ENCODE results near the gene PRSS36. TPM values are rescaled to one million over a fixed set of nuclear protein-coding genes. Genes with fewer than 3 reads are reported as not detected.
"Not testable (repeated sequence)": the region's sequence is repeated elsewhere in the genome, so short reads cannot be mapped to it uniquely, and the experiment has no call there.

The PRSS36 gene
- total and polyA plus RNA-seq, 12 donors = 0.30 to 3.4 (median 1.3) TPM

GRCh38 chr16:31196324-31197088 lies 46.6 kb upstream of the PRSS36 start:
- no peak for DNase-seq
- Histone ChIP-seq H3K36me3 (peaks cover 0 to 89% (median 38%) of the 10 kb centered on the region in 9 donors), H3K27me3 (no peaks in the 10 kb centered on the region), H3K27ac (no peak overlapping the region), H3K9me3 (no peaks in the 10 kb centered on the region), H3K4me1 (peaks cover 0 to 27% (median 4%) of the 10 kb centered on the region in 9 donors), H3K4me3 (no peak overlapping the region)
- 88 to 90% methylated on average over 17 of the region's 17 CpGs for WGBS, 2 donors
- ATAC-seq = no peak
- TF ChIP-seq CTCF (IDR thresholded peaks at IDR 0.05) = no peak
- intact Hi-C loops (cut with DNase I) = no loop called here

- Histone ChIP-seq H3K4me1 (peaks cover 0 to 21% (median 0%) of the 10 kb centered on the region in 9 donors), H3K36me3 (peaks cover 0 to 95% (median 43%) of the 10 kb centered on the region in 9 donors)
- H3K27ac ChIP-seq; intact Hi-C loops (cut with DNase I); H3K9me3 ChIP-seq; DNase-seq; ATAC-seq; H3K4me3 ChIP-seq; H3K27me3 ChIP-seq: not testable (repeated sequence)
- 97 to 99% methylated on average over 11 of the region's 11 CpGs for WGBS, 2 donors
These were observed 46.0 kb upstream of the PRSS36 start for GRCh38 chr16:31195861-31196260.

- H3K27ac ChIP-seq = no peak overlapping the region
- no peak overlapping the region for H3K4me3 ChIP-seq
- DNase-seq (no peak), ATAC-seq (no peak)
- peaks cover 0 to 11% (median 0%) of the 10 kb centered on the region in 9 donors for H3K4me1 ChIP-seq
- peaks cover 0 to 96% (median 52%) of the 10 kb centered on the region in 9 donors for H3K36me3 ChIP-seq
- no peaks in the 10 kb centered on the region for H3K27me3 ChIP-seq
- intact Hi-C loops (cut with DNase I) = no loop called here
- H3K9me3 ChIP-seq = no peaks in the 10 kb centered on the region
- WGBS, 2 donors = 84 to 89% methylated on average over 7 of the region's 7 CpGs
- TF ChIP-seq CTCF (IDR thresholded peaks at IDR 0.05) = no peak
These were observed 45.0 kb upstream of the PRSS36 start for GRCh38 chr16:31194898-31195297.

GRCh38 chr16:31193874-31194273 lies 44.0 kb upstream of the PRSS36 start:
- TF ChIP-seq CTCF (IDR thresholded peaks at IDR 0.05) = no peak
- intact Hi-C loops (cut with DNase I) = no loop called here
- H3K36me3 ChIP-seq = peaks cover 0 to 99% (median 63%) of the 10 kb centered on the region in 9 donors

More at GRCh38 chr16:31193874-31194273, 44.0 kb upstream of the PRSS36 start:
- Histone ChIP-seq H3K27ac (no peak overlapping the region), H3K4me1 (peaks cover 0 to 10% (median 0%) of the 10 kb centered on the region in 9 donors), H3K9me3 (no peaks in the 10 kb centered on the region), H3K27me3 (no peaks in the 10 kb centered on the region), H3K4me3 (no peak overlapping the region)
- DNase-seq = no peak
- whole genome bisulfite sequencing, 2 donors = 89 to 92% methylated on average over 2 of the region's 2 CpGs
- no peak for ATAC-seq

All from heart right ventricle (tissue), 16 donors.